Thyroid gland (tissue), 4 donors: ENCODE results near the gene COL24A1.

Experiments
- CTCF ChIP-seq, 6 experiments: fragments of 200-600 bp in 3 of 6; fragments of 450-650 bp in 3 of 6; sonication (generic) in 3 of 6; IDR thresholded peaks; one replicate each; pipeline ENCODE4 v1.5.1; 2016 to 2019; ENCODE audit warnings: antibody characterized with exemption in 6 of 6, mild to moderate bottlenecking in 2 of 6, inconsistent platforms in 1 of 6, moderate library complexity in 1 of 6
- POLR2A ChIP-seq, 2 donors: fragments of 450-650 bp; IDR thresholded peaks; one replicate each; pipeline ENCODE4 v1.6.1; 2017; ENCODE audit warnings: antibody characterized with exemption in 2 of 2, mild to moderate bottlenecking in 2 of 2, moderate library complexity in 1 of 2

GRCh38 chr1:86169625-86170024 is 13.1 kb upstream of the COL24A1 start:
- TF ChIP-seq CTCF (IDR thresholded peaks at IDR 0.05), result no peak
- no peak for TF ChIP-seq POLR2A (IDR thresholded peaks at IDR 0.05)
